Stomach (tissue), 9 donors: ENCODE results near the gene UBE2V1. TPM values are rescaled to one million over a fixed set of nuclear protein-coding genes. Genes with fewer than 3 reads are reported as not detected.

Experiments used
- DNase-seq, 2 donors: peaks; one replicate each; pipeline versions ENCODE4 v3.0.0 to v3.0.0-alpha.2; 2013 to 2019
- H3K27ac ChIP-seq, 5 donors: fragments of 200-600 bp in 4 of 5; sonication (generic) in 4 of 5; one replicate each; pipeline ENCODE4 v1.5.1; 2013 to 2019; ENCODE audit warnings: mild to moderate bottlenecking in 1 of 5, moderate library complexity in 1 of 5
- H3K27me3 ChIP-seq, 3 donors: fragments of 200-600 bp; sonication (generic); one replicate each; pipeline ENCODE4 v1.5.1; 2017 to 2019; ENCODE audit warnings: mixed run types in 1 of 3
- H3K36me3 ChIP-seq, 4 donors: fragments of 200-600 bp; sonication (generic); 1 replicate in 3 of 4; 2 replicates in 1 of 4; pipeline ENCODE4 v1.5.1; 2016 to 2019
- H3K4me1 ChIP-seq, 4 donors: fragments of 200-600 bp; sonication (generic); one replicate each; pipeline ENCODE4 v1.5.1; 2016 to 2019
- H3K4me3 ChIP-seq, 4 donors: fragments of 200-600 bp; sonication (generic) in 3 of 4; one replicate each; pipeline ENCODE4 v1.5.1; 2016 to 2019; ENCODE audit warnings: mild to moderate bottlenecking in 1 of 4
- H3K9me3 ChIP-seq, 4 donors: fragments of 200-600 bp; sonication (generic); one replicate each; pipeline ENCODE4 v1.5.1; 2016 to 2019
- EP300 ChIP-seq: sonication (generic); formaldehyde crosslinking; IDR thresholded peaks from one replicate; pipeline ENCODE4 v1.6.1; 2017; ENCODE audit warnings: antibody characterized with exemption
- POLR2A ChIP-seq, 4 donors: fragments of 450-650 bp; IDR thresholded peaks; one replicate each; pipeline ENCODE4 v1.6.1; 2016; ENCODE audit warnings: antibody characterized with exemption in 4 of 4, control low read depth in 2 of 4, mild to moderate bottlenecking in 1 of 4, moderate library complexity in 1 of 4
- POLR2AphosphoS5 ChIP-seq, 3 donors: sonication (generic); formaldehyde crosslinking; IDR thresholded peaks; one replicate each; pipeline ENCODE4 v1.6.1; 2016; ENCODE audit warnings: antibody characterized with exemption in 3 of 3
- WGBS, 5 donors: extraction: QIAGEN DNeasy Blood & Tissue Kit in 3 of 5; methylation state at CpG; one replicate each; pipeline versions ENCODE4 v1.1.5 to v1.1.7; 2013 to 2018; 5-methylcytosine and 5-hydroxymethylcytosine counted together
- intact Hi-C: fragments of 100-400 bp; cut with DNase I; formaldehyde crosslinking; loops from one replicate; pipeline ENCODE4 v1.15.1; 2023; ENCODE audit warnings: low total_unique reads
- polyA plus RNA-seq, 3 donors: library from polyadenylated mRNA; stranded (reverse); fragments of 200-250 nt; gene quantifications; one replicate each; pipeline ENCODE4 v1.2.3, GENCODE V29; 2013
- total RNA-seq, 5 donors: library from RNA; depleted of rRNA; stranded (reverse); fragments of >200 nt; gene quantifications; one replicate each; pipeline versions ENCODE4 v1.1.0 to v1.2.3, GENCODE V29; 2014 to 2016
- TF ChIP-seq, protein P1 (sequence below), 7 experiments: fragments of 450-650 bp in 4 of 7; fragments of 200-600 bp in 3 of 7; sonication (generic) in 3 of 7; IDR thresholded peaks; one replicate each; pipeline ENCODE4 v1.5.1; 2016 to 2019; ENCODE audit warnings: antibody characterized with exemption in 7 of 7, control low read depth in 2 of 7, mild to moderate bottlenecking in 1 of 7
- donor health status: healthy with polysubstance abuse.
- donor health status: Bipolar disorder and iron deficiency.
- donor health status: healthy.

UBE2V1 gene
- total and polyA plus RNA-seq, 8 donors = 52.6 to 111 (median 72.5) TPM

GRCh38 chr20:50036703-50037102 is 76.2 kb downstream of the UBE2V1 start:
- 81 to 100% (median 88%) methylated on average over 2 to 3 of the region's 3 CpGs for WGBS, 5 donors
- DNase-seq = no peak
- Histone ChIP-seq H3K27me3 (no peaks in the 10 kb centered on the region), H3K4me3 (no peak overlapping the region), H3K4me1 (peaks cover 0 to 18% (median 2%) of the 10 kb centered on the region in 4 donors), H3K9me3 (no peaks in the 10 kb centered on the region), H3K36me3 (no peaks in the 10 kb centered on the region), H3K27ac (no peak overlapping the region)
- no peak for TF ChIP-seq POLR2A (IDR thresholded peaks at IDR 0.05)
- TF ChIP-seq EP300 = no peak
- TF ChIP-seq, protein P1, sequence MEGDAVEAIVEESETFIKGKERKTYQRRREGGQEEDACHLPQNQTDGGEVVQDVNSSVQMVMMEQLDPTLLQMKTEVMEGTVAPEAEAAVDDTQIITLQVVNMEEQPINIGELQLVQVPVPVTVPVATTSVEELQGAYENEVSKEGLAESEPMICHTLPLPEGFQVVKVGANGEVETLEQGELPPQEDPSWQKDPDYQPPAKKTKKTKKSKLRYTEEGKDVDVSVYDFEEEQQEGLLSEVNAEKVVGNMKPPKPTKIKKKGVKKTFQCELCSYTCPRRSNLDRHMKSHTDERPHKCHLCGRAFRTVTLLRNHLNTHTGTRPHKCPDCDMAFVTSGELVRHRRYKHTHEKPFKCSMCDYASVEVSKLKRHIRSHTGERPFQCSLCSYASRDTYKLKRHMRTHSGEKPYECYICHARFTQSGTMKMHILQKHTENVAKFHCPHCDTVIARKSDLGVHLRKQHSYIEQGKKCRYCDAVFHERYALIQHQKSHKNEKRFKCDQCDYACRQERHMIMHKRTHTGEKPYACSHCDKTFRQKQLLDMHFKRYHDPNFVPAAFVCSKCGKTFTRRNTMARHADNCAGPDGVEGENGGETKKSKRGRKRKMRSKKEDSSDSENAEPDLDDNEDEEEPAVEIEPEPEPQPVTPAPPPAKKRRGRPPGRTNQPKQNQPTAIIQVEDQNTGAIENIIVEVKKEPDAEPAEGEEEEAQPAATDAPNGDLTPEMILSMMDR (IDR thresholded peaks at IDR 0.05) = no peak
- TF ChIP-seq POLR2AphosphoS5 (IDR thresholded peaks at IDR 0.05) = no peak
- intact Hi-C loops = no loop called here

DNA sequence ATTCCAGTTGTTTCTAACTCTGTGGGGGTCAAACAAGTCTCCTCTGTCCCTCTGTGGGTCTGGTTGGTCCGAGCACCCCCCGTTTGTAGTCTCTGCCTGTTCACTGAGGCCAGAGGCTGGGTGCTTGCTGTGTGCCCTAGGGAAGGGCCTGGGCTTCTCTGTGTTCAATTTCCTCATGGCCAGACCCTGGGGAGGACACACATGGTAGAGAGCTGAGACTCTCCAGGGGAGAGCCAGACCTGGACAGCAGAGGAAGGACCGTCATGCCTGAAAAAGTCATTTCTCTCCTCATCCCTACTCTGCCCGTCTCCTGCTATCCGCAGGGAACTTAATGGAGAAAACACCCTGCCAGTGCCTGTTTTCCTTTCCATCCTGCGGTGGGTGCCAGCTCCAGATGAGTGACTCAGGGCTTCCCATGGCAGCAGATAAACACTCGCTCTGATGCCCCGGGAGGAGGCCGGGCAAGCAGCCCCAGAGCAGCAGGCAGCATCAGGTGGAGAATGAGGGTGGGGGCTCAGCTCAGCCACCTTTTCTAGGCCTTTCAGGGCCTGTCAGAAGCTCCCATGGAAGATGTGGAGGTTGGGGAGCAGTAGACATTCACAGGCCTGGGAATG is 78.3 kb downstream of the UBE2V1 start:
- Histone ChIP-seq H3K4me3 (no peak overlapping the region), H3K4me1 (peaks cover 5 to 34% (median 10%) of the 10 kb centered on the region in 4 donors), H3K36me3 (no peaks in the 10 kb centered on the region), H3K27me3 (no peaks in the 10 kb centered on the region), H3K27ac (peak overlapping the region in 1 of 5 donors; percentile 43), H3K9me3 (no peaks in the 10 kb centered on the region)
- no peak for DNase-seq
- intact Hi-C loops = no loop called here
- WGBS, 5 donors = 72 to 90% (median 86%) methylated on average over 9 of the region's 9 CpGs
- TF ChIP-seq POLR2A (IDR thresholded peaks at IDR 0.05) (no peak), POLR2AphosphoS5 (IDR thresholded peaks at IDR 0.05) (no peak), EP300 (no peak)
- TF ChIP-seq, protein P1 (IDR thresholded peaks at IDR 0.05) = no peak

DNA sequence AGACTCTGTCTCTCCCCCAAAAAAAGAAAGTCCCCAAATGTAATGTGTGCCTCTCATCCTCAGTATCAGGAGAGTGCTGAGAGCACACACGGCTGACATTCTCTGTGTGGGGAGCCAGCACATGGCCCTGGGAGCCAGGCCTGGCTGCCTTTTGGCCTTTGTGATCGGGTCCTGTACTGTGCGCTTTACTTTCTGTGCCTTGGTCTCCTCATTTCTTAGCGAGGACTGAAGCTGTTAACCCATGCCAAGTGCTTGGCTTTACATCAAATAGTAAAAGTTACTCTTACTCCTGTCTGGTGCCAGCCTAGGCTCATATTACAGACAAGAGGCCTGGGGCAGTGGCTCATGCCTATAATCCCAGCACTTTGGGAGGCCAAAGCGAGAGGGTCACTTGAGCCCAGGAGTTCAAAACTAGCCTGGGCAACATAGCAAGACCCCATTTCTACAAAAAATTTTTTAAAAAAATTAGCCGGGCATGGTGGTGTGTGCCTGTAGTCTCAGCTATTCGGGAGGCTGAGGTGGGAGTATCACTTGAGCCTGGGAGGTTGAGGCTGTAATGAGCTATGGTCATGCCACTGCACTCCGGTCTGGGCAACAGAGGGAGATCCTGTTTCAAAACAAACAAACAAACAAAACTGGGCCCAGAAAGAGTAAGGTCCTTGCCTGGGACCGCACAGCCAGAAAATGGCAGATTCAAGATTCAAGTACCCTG is 79.8 kb downstream of the UBE2V1 start:
- TF ChIP-seq POLR2AphosphoS5 (IDR thresholded peaks at IDR 0.05) = no peak
- no peak for TF ChIP-seq POLR2A (IDR thresholded peaks at IDR 0.05)
- TF ChIP-seq, protein P1 (IDR thresholded peaks at IDR 0.05) = no peak
- TF ChIP-seq EP300 = no peak
- no peaks in the 10 kb centered on the region for H3K36me3 ChIP-seq
- H3K27me3 ChIP-seq = no peaks in the 10 kb centered on the region
- no peak overlapping the region for H3K4me3 ChIP-seq
- peak overlapping the region in 2 of 5 donors; percentile 6 to 49 for H3K27ac ChIP-seq
- no peak for DNase-seq
- H3K9me3 ChIP-seq = no peaks in the 10 kb centered on the region
- WGBS, 5 donors = 86 to 92% (median 90%) methylated on average over 9 of the region's 9 CpGs
- intact Hi-C loops = no loop called here
- H3K4me1 ChIP-seq = peaks cover 5 to 48% (median 19%) of the 10 kb centered on the region in 4 donors

Other genes starting within 250 kb of the UBE2V1 start
- gene SPATA2, start 197.6 kb downstream of the UBE2V1 start, total RNA-seq = 10 to 100 TPM in 1 of 5 donors, 1 to 10 TPM in 4; 3.1 to 14.3 (median 7.6) TPM
- 1 to 10 TPM; 2.6 to 5.8 (median 3.9) TPM for gene SPATA2, start 197.6 kb downstream of the UBE2V1 start, polyA plus RNA-seq
- gene RNF114, start 176.8 kb downstream of the UBE2V1 start, total RNA-seq = 100 to 1,000 TPM in 3 of 5 donors, 10 to 100 TPM in 2; 29.5 to 317 (median 138) TPM
- 10 to 100 TPM; 32.8 to 57.0 (median 41.7) TPM for gene RNF114, start 176.8 kb downstream of the UBE2V1 start, polyA plus RNA-seq
- gene SNAI1, start 130.2 kb downstream of the UBE2V1 start, total RNA-seq = 1 to 10 TPM in 2 of 5 donors, under 1 TPM in 1, not detected in 2; 0.37 to 7.1 (median 3.2) TPM
- gene SNAI1, start 130.2 kb downstream of the UBE2V1 start, polyA plus RNA-seq = 1 to 10 TPM in 2 of 3 donors, under 1 TPM in 1; 0.61 to 3.5 (median 2.2) TPM
- 10 to 100 TPM in 3 of 5 donors, 1 to 10 TPM in 2; 1.8 to 79.4 (median 19.4) TPM for gene PEDS1, start 40.6 kb upstream of the UBE2V1 start, total RNA-seq
- 10 to 100 TPM; 10.5 to 28.7 (median 15.5) TPM for gene PEDS1, start 40.6 kb upstream of the UBE2V1 start, polyA plus RNA-seq
- 100 to 1,000 TPM in 2 of 5 donors, 10 to 100 TPM in 3; 21.1 to 200 (median 37.1) TPM for gene CEBPB, start 77.7 kb upstream of the UBE2V1 start, total RNA-seq
- 10 to 100 TPM; 24.5 to 41.5 (median 30.2) TPM for gene CEBPB, start 77.7 kb upstream of the UBE2V1 start, polyA plus RNA-seq